ENCODE measurements around the gene KLHL29.

DNA sequence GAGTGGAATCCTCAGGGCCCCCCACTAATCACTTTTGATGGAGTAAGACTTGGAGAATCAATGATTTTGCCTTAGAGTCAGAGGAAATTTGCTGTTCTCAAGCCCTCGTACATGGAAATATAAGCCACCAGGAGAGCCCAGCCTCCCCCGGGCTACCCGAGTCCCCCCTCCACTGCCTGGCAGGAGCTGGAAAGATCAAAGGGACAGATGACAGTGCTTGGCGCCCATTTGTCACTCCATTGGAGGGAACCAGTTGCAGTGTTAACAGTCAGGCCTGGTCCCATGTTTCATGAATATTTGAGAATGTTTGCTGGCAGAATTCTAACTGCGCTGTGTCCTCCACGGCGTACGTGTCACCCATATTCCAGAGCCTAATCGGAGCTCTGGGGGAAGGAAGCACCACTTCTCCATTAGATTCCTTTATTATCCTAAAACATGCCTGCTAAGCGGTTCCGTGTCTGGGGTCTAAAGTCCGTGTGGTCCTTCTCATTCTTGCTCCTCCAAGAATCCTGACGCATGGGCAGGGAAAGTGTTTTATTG lies 202.4 kb downstream of the KLHL29 start:
- TF ChIP-seq, protein P1, sequence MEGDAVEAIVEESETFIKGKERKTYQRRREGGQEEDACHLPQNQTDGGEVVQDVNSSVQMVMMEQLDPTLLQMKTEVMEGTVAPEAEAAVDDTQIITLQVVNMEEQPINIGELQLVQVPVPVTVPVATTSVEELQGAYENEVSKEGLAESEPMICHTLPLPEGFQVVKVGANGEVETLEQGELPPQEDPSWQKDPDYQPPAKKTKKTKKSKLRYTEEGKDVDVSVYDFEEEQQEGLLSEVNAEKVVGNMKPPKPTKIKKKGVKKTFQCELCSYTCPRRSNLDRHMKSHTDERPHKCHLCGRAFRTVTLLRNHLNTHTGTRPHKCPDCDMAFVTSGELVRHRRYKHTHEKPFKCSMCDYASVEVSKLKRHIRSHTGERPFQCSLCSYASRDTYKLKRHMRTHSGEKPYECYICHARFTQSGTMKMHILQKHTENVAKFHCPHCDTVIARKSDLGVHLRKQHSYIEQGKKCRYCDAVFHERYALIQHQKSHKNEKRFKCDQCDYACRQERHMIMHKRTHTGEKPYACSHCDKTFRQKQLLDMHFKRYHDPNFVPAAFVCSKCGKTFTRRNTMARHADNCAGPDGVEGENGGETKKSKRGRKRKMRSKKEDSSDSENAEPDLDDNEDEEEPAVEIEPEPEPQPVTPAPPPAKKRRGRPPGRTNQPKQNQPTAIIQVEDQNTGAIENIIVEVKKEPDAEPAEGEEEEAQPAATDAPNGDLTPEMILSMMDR (IDR thresholded peaks at IDR 0.05), result no peak
- TF ChIP-seq EP300 (IDR thresholded peaks at IDR 0.05; ENCODE audit: borderline replicate concordance in 1 of 2, low read depth in 1 of 2, low read length in 1 of 2), result no peak
- TF ChIP-seq, protein P2, sequence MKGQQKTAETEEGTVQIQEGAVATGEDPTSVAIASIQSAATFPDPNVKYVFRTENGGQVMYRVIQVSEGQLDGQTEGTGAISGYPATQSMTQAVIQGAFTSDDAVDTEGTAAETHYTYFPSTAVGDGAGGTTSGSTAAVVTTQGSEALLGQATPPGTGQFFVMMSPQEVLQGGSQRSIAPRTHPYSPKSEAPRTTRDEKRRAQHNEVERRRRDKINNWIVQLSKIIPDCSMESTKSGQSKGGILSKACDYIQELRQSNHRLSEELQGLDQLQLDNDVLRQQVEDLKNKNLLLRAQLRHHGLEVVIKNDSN (IDR thresholded peaks at IDR 0.05; ENCODE audit: borderline replicate concordance, low read depth), result no peak
- TF ChIP-seq NFIC (IDR thresholded peaks at IDR 0.05; ENCODE audit: borderline replicate concordance), result no peak
- TF ChIP-seq FOXM1 (IDR thresholded peaks at IDR 0.05; ENCODE audit: low read depth), result no peak
- no peak for TF ChIP-seq RXRA (IDR thresholded peaks at IDR 0.05; ENCODE audit: borderline replicate concordance, low read depth)
- TF ChIP-seq, protein P3, sequence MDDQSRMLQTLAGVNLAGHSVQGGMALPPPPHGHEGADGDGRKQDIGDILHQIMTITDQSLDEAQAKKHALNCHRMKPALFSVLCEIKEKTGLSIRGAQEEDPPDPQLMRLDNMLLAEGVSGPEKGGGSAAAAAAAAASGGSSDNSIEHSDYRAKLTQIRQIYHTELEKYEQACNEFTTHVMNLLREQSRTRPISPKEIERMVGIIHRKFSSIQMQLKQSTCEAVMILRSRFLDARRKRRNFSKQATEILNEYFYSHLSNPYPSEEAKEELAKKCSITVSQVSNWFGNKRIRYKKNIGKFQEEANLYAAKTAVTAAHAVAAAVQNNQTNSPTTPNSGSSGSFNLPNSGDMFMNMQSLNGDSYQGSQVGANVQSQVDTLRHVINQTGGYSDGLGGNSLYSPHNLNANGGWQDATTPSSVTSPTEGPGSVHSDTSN (IDR thresholded peaks at IDR 0.05), result no peak

Data from SK-N-SH (cell line).